Measurements from ENCODE around the gene TMCC1.
"Not testable (repeated sequence)": the region's sequence is repeated elsewhere in the genome, so short reads cannot be mapped to it uniquely, and the experiment has no call there.

TMCC1 gene

DNA sequence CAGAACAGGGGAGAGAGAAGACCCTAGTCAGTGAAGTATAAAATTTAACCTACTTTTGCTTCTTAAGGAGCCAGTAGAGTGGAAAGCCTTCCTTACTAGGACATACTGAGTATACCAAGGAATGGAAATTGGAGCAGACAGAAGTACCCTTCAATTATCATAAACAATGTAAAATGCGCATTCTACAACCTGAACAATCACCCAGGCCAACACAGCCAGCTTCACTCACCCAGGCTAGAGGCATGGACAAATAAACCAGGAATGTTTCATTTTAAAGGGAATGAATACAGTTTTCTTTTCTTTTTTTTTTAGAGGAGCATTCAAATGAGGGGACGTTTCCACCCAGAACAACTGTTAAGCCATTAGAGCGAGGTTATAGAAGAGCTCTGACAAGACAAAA, 245.1 kb downstream of the TMCC1 start:
- DNase-seq (ENCODE audit: low read depth): no peak

GRCh38 chr3:129645286-129645685, 248.2 kb downstream of the TMCC1 start:
- DNase-seq (ENCODE audit: low read depth): no peak

DNA sequence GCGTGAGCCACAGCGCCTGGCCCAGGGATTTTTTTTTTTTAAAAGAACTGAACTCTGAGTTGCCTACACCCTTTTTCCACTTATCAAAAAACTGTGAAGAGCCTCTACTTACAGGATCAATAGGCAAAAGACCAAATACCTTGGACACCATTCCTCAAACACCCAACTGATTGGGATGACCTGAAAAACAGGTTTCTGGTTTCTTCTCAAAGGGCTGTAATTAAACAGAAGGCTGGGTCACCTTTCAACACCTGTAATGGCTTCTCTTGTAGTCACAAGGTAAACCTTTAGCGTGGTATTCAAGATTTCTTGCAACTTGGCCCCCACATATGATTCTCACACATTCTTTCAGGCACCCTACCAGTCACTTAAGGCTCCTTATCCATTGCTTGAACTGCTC, 248.7 kb downstream of the TMCC1 start:
- DNase-seq (ENCODE audit: low read depth): no peak

GRCh38 chr3:129641567-129642260, 251.8 kb downstream of the TMCC1 start:
- not testable (repeated sequence) for DNase-seq (ENCODE audit: low read depth)

DNA sequence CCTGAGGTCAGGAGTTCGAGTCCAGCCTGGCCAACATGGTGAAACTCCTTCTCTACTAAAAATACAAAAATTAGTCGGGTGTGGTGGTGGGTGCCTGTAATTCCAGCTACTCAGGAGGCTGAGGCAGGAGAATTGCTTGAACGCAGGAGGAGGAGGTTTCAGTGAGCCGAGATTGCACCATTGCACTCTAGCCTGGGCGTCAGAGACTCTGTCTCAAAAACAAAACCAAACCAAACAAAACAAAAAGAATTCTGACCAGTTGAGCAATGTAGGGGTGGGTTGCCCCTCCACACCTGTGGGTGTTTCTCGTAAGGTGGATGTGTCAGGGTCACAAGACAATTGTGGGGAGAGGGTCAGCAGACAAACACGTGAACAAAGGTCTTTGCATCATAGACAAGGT, 252.5 kb downstream of the TMCC1 start:
- not testable (repeated sequence) for DNase-seq (ENCODE audit: low read depth)

DNA sequence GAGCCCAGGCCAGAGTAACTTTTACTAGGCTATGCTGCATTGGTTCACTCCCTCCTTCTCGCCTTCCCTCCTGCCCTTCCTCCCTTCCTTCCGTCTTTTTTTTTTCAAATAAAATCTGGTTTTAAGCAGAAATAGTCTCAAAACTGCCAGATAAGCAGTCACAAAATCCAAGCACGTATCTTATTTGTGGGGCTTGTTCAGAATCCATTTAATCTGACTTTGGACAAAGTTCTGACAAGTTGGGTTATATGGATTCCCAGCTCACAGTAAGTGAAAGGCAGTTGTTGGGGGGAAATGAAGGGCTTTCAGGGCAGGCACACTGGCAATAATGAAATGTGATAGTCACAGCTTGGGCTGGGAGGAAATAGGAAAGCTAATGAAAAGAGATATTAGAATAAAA, 255.0 kb downstream of the TMCC1 start:
- no peak for DNase-seq (ENCODE audit: low read depth)

DNA sequence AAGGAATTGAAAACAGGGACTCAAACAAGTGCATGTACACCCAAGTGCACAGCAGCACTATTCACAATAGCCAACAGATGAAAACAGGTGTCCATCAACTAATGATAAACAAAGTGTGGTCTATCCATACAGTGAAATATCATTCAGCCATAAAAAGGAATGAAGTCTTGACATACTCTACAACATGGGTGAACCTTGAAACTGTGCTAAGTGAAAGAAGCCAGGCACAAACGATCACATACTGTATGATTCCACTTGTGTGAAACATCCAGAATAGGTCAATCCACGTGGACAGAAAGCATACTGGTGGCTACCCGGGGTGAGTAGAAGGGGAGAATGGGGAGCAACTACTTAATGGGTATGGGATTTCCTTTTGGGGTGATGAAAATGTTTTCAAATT, 257.4 kb downstream of the TMCC1 start:
- DNase-seq (ENCODE audit: low read depth): no peak

DNA sequence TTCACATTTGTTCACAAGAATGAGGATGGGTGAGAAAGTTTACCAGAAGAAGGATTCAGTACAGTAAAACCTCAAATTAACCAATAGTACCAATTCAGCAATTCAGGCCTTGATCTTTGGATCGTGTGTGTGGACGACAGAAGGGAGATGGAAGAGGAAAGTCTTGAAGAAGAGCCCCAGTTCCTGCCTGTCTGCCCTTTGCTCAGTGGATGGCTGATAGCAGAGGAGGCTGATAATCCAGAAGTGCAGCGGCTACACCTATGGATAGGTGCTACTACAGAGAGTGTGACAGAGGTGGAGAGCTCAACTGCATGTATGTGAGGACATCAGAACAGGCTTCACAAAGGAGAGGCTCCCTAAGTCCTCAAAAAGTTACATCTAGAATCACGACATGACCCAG, 257.9 kb downstream of the TMCC1 start:
- DNase-seq (ENCODE audit: low read depth): no peak

- DNase-seq (ENCODE audit: low read depth): no peak
Measured at GRCh38 chr3:129633751-129634481, 259.6 kb downstream of the TMCC1 start.

GRCh38 chr3:129632977-129633376, 260.5 kb downstream of the TMCC1 start:
- no peak for DNase-seq (ENCODE audit: low read depth)

DNA sequence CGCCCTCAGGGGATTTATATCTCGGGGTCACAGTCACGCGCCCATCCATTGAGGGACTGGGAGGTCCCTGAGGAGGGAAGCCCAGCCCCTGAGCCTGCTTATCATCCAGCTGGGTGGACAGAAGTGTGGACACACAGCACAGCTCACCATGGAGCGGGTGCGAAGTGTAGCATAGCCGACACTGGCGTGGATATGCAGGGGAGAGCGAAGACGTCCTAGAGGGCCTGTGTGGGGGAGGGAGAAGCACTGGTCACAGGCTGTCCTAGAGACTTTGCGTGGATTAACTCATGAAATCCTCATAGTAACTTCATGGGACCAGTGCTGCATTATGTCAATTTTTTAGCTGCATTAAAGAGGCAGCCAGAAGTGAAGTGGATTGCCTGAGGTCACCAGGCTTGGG, 261.0 kb downstream of the TMCC1 start:
- DNase-seq (ENCODE audit: low read depth): no peak

DNA sequence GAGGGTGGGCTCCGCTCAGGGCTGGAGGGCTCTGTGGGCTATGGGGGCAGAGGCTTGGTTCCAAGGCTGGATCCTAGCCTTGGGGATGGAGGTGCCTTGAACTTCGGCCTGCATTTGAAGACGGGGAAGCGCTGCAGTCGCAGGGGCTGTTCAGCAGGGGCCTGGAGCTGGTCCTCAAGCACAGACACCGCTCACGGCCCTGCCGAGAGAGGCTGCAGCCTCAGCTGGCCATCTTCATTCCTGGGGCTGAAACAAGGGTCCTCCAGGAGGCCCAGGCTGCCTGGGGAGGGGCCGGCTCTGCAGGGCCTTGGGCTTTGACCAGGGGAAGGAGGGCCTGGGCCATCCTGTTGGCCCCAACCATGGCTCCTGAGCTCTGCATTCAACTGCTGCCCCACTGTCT, 261.5 kb downstream of the TMCC1 start:
- no peak for DNase-seq (ENCODE audit: low read depth)

- no peak for DNase-seq (ENCODE audit: low read depth)
Measured at GRCh38 chr3:129629011-129629410, 264.5 kb downstream of the TMCC1 start.

- DNase-seq (ENCODE audit: low read depth): peak; percentile 92
Measured at GRCh38 chr3:129628169-129628522, 265.4 kb downstream of the TMCC1 start.

- peak; percentile 85 for DNase-seq (ENCODE audit: low read depth)
Measured at GRCh38 chr3:129627350-129628168, 266.0 kb downstream of the TMCC1 start.

GRCh38 chr3:129626744-129627349, 266.7 kb downstream of the TMCC1 start:
- peak; percentile 89 for DNase-seq (ENCODE audit: low read depth)

DNA sequence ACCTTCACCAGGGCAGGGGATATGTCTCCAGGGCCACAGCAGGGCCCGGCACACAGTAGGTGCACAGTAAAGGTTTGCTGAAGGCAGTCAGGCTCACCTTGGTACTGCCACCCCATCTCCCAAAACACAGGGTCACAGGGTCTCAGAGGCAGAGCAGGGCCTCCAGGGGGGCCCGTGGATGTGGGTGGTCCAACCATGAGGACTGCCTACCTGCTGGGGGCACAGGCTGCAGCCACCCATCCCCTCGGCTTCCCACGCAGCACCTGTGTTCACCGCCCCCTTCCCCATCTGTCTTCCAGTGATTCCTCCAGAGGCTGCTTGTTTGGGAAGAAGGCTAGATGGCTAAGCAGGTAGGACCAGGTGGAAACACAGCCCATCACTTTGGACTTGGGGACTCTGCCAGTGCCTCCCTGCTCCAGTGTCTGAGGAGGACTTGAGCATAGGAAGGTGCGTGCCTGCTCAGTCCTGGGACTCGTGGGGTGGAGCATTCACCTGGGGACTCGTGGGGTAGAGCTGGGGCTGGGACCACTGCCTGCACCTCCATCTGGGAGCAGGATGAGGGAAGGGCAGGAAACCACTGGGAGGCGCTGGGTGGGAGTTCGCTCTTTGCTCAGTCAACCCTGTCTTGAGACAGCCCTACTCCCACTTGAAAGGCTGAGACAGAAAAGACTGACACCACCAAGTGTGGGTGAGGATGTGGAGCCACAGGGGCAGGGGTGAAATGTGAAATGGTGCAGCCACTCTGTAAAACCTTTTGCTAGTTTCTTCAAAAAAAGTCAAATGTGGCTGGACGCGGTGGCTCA, 268.2 kb downstream of the TMCC1 start:
- no peak for DNase-seq (ENCODE audit: low read depth)

DNA sequence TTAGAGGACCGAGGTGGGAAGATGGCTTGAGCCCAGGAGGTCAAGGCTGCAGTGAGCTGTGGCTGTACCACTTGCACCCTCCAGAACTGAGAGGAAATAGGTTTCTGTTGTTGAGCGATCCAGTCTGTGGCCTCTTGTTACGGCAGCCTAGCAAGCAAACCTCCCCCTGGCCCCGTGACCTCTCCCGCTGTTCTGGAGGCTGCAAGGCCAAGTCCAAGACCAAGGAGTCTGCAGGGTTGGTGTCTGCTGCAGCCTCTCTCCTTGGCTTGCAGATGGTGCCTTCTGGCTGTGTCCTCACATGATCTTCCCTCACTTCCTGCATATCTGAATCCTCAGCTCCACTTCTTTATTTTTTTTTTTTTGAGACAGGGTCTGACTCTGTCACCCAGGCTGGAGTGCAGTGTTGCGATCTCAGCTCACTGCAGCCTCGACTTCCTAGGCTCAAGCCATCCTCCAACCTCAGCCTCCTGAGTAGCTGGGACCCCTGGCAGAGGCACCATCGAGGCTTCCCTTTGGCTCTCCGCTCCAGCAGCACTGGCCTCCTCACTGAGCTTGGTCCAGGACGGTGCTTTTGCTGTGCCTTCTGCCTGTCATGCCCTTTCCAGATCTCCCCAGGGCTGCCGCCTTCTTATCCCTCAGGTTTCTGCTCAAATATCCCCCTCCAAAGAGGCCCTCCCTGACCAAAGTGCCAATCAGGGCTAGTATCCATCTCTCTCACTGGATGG, 269.0 kb downstream of the TMCC1 start:
- no peak for DNase-seq (ENCODE audit: low read depth)

DNA sequence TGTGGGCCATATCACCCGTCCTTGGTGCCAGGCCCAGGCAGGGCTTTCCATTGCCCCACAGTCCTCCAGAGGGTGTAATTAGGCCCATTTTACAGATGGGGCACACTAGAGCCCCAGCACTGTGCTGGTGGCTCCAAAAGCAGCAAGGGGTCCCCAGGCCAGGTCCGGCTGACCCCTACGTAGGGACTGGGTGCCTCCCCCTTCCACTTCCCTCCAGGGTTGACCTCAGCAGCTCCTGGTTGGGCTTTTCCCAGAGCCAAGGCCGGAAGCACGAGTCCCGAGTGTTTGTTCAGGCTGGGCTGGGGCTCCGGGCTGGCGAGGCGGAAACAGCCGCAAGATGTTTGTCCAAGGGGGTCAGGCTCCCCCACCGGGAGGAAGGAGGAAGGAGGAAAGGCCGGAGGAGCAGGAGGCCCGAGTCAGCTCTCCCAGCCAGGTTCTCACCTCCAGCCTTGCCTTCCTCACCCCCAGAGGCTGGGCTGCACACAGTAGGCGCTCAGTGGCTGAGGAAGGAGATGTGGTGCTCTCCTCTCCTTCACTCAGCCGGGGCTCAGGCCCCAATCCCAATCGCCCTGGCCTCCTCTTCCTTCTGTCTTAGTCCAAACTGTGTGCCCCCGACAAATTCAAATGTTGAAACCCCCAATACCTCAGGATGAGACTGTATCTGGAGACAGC, 269.9 kb downstream of the TMCC1 start:
- no peak for DNase-seq (ENCODE audit: low read depth)

DNA sequence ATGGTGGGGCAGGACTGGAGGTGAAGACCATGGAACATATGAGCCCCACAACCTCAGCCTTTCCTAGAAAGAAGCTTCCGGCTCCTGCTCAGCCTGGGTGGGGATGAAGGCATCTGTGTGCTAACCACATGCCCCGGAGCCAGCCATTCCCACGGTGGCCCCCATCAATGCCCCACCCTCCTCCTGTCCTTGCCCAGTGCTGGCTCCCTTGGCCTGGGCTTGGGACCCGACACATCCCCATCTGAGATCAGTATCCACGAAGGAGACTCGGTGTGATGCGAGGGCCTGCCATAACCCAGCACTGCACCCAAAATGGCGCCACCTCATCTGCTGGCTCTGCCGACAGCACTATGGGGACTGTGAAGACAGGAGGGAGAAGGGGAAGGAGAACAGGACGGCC, 270.6 kb downstream of the TMCC1 start:
- no peak for DNase-seq (ENCODE audit: low read depth)

All from fibroblast of gingiva (primary cell).